IMR-90 (cell line): ENCODE measurements around the gene MYT1. TPM values are rescaled to one million over a fixed set of nuclear protein-coding genes. Genes with fewer than 3 reads are reported as not detected.
A peak's percentile ranks its signal among the peaks of the same experiment; 100 is the strongest.

ENCODE experiments used
- ATAC-seq: fragments of 200-7000 bp; cut with Tn5 transposase; 2 replicates; pipeline ENCODE4 v1.9.1; 2020; ENCODE audit warnings: low read depth, mild to moderate bottlenecking, moderate library complexity
- BruUV-seq: library from RNA; stranded (reverse); fragments of 400-500 nt; replicated peaks from 2 replicates; lab custom pipeline; 2021; lab: Mats Ljungman, UMichigan
- CTCF ChIA-PET: fragments of 300-600 bp; formaldehyde crosslinking; extraction: SDS; loops from one replicate; lab custom pipeline; 2021; ENCODE audit warnings: antibody characterized with exemption; lab: Yijun Ruan, JAX
- POLR2A ChIA-PET: fragments of 300-600 bp; sonication (Branson Sonifier 250); formaldehyde crosslinking; loops from one replicate; lab custom pipeline; 2022; ENCODE audit warnings: antibody characterized with exemption; ENCODE audit not compliant: unreplicated experiment; lab: Charles Lee
- DNase-seq: peaks from one replicate; pipeline ENCODE4 v3.0.0; 2013
- H2AFZ ChIP-seq: replicated peaks from 2 replicates; pipeline ENCODE3; 2013; ENCODE audit warnings: low read length, mild to moderate bottlenecking; ENCODE audit not compliant: poor library complexity
- H2AK5ac ChIP-seq: 2 replicates; pipeline ENCODE4 v1.6.1; 2013; ENCODE audit warnings: low read depth, low read length, inconsistent platforms
- H2AK9ac ChIP-seq: replicated peaks from 2 replicates; pipeline ENCODE3; 2013; ENCODE audit warnings: mild to moderate bottlenecking, low read depth, low read length, moderate library complexity; ENCODE audit not compliant: poor library complexity
- H2BK120ac ChIP-seq: 2 replicates; pipeline ENCODE4 v1.6.1; 2013; ENCODE audit warnings: low read depth, low read length, inconsistent platforms
- H2BK15ac ChIP-seq: 3 replicates; pipeline ENCODE4 v1.6.1; 2013; ENCODE audit warnings: low read depth, low read length, inconsistent platforms
- H2BK20ac ChIP-seq: 2 replicates; pipeline ENCODE4 v1.6.1; 2013; ENCODE audit warnings: low read depth, mild to moderate bottlenecking, inconsistent platforms, low read length, moderate library complexity
- H2BK5ac ChIP-seq: 2 replicates; pipeline ENCODE4 v1.6.1; 2013; ENCODE audit warnings: mild to moderate bottlenecking, low read depth, low read length, inconsistent platforms; ENCODE audit not compliant: poor library complexity, severe bottlenecking
- H3K14ac ChIP-seq: replicated peaks from 2 replicates; pipeline ENCODE4 v1.6.1; 2013; ENCODE audit warnings: low read depth, low read length, inconsistent platforms
- H3K18ac ChIP-seq: 2 replicates; pipeline ENCODE4 v1.6.1; 2013; ENCODE audit warnings: low read depth, low read length, control low read depth
- H3K23ac ChIP-seq: 2 replicates; pipeline ENCODE4 v1.6.1; 2013; ENCODE audit warnings: low read depth, low read length, inconsistent platforms
- H3K27ac ChIP-seq: 2 replicates; pipeline ENCODE4 v1.5.1; 2013; ENCODE audit warnings: mild to moderate bottlenecking, control low read depth, low read length; ENCODE audit not compliant: insufficient read depth
- H3K27me3 ChIP-seq: 2 replicates; pipeline ENCODE4 v1.6.1; 2013; ENCODE audit warnings: low read length; ENCODE audit not compliant: control insufficient read depth, insufficient read depth
- H3K36me3 ChIP-seq: 2 replicates; pipeline ENCODE4 v1.6.1; 2013; ENCODE audit warnings: low read length, mixed read lengths; ENCODE audit not compliant: control insufficient read depth, insufficient read depth
- H3K4ac ChIP-seq: 2 replicates; pipeline ENCODE4 v1.6.1; 2013; ENCODE audit warnings: low read depth, low read length, inconsistent platforms
- H3K4me1 ChIP-seq: 2 replicates; pipeline ENCODE4 v1.6.1; 2013; ENCODE audit warnings: low read length, mixed read lengths; ENCODE audit not compliant: control insufficient read depth, insufficient read depth
- H3K4me2 ChIP-seq: 2 replicates; pipeline ENCODE4 v1.6.1; 2013; ENCODE audit warnings: low read depth, mild to moderate bottlenecking, control low read depth, low read length, moderate library complexity
- H3K4me3 ChIP-seq: 2 replicates; pipeline ENCODE4 v1.5.1; 2013; ENCODE audit warnings: low read depth, mild to moderate bottlenecking, control low read depth, low read length, moderate library complexity; ENCODE audit not compliant: insufficient read depth
- H3K56ac ChIP-seq: 2 replicates; pipeline ENCODE4 v1.6.1; 2013; ENCODE audit warnings: low read length, inconsistent platforms; ENCODE audit not compliant: insufficient read depth; ENCODE audit errors: extremely low read depth
- H3K79me1 ChIP-seq, 2 experiments: 2 replicates each; pipeline ENCODE4 v1.6.1; 2013; ENCODE audit warnings: low read length in 2 of 2, inconsistent platforms in 1 of 2, low read depth in 1 of 2
- H3K9ac ChIP-seq: 2 replicates; pipeline ENCODE4 v1.6.1; 2013; ENCODE audit warnings: low read depth, low read length, control low read depth
- H3K9me1 ChIP-seq: 2 replicates; pipeline ENCODE4 v1.6.1; 2013; ENCODE audit warnings: low read length, inconsistent platforms; ENCODE audit not compliant: insufficient read depth
- H3K9me3 ChIP-seq: 2 replicates; pipeline ENCODE4 v1.6.1; 2013; ENCODE audit warnings: low read length; ENCODE audit not compliant: control insufficient read depth, insufficient read depth
- H4K20me1 ChIP-seq: 2 replicates; pipeline ENCODE4 v1.6.1; 2013; ENCODE audit warnings: low read length, inconsistent platforms; ENCODE audit not compliant: insufficient read depth
- H4K5ac ChIP-seq: 2 replicates; pipeline ENCODE4 v1.6.1; 2013; ENCODE audit warnings: mild to moderate bottlenecking, low read depth, low read length, control low read depth
- H4K8ac ChIP-seq, 2 experiments: 2 replicates each; pipeline ENCODE4 v1.6.1; 2013; ENCODE audit warnings: low read depth in 2 of 2, low read length in 2 of 2, control low read depth in 1 of 2, inconsistent platforms in 1 of 2
- H4K91ac ChIP-seq: 2 replicates; pipeline ENCODE4 v1.6.1; 2013; ENCODE audit warnings: low read depth, low read length, inconsistent platforms; ENCODE audit not compliant: insufficient read depth
- BHLHE40 ChIP-seq: fragments of 150-350 bp; IDR thresholded peaks from 2 replicates; pipeline ENCODE4 v1.6.1; 2016; ENCODE audit warnings: mild to moderate bottlenecking, low read depth, low read length
- CEBPB ChIP-seq: IDR thresholded peaks from 2 replicates; pipeline ENCODE4 v1.6.1; 2012; ENCODE audit warnings: low read depth, low read length, improper control_type of control experiment
- FOS ChIP-seq: fragments of 150-350 bp; IDR thresholded peaks from 2 replicates; pipeline ENCODE4 v1.6.1; 2016; ENCODE audit warnings: low read depth, low read length
- SMC3 ChIP-seq: fragments of 150-350 bp; IDR thresholded peaks from 2 replicates; pipeline ENCODE4 v1.6.1; 2016; ENCODE audit warnings: low read depth, mild to moderate bottlenecking, antibody characterized with exemption, low read length, moderate library complexity
- WGBS, 2 experiments: methylation state at CpG; one replicate each; pipeline versions ENCODE4 v1.1.5 to v1.1.7; 2013; ENCODE audit warnings: missing lambda C conversion rate in 2 of 2; ENCODE audit not compliant: insufficient read length in 1 of 2; ENCODE audit errors: extremely low coverage in 2 of 2; 5-methylcytosine and 5-hydroxymethylcytosine counted together
- dilution Hi-C: fragments of 300-500 bp; cut with HindIII; formaldehyde crosslinking; loops from one replicate; pipeline ENCODE4 v1.14.3; 2018; ENCODE audit warnings: low sequenced_read_pairs; ENCODE audit not compliant: unreplicated experiment
- in situ Hi-C: fragments of 300-500 bp; cut with MboI; formaldehyde crosslinking; loops from 3 replicates; pipeline ENCODE4 v1.14.3; 2019; ENCODE audit warnings: low sequenced_read_pairs, inconsistent platforms, mixed read lengths
- intact Hi-C: fragments of 100-400 bp; cut with micrococcal nuclease; formaldehyde crosslinking; loops from 2 replicates; pipeline ENCODE4 v1.10.0; 2022
- polyA plus RNA-seq, 3 experiments: library from polyadenylated mRNA; depleted of rRNA; stranded (reverse); fragments of >200 nt; gene quantifications; 2 replicates each; pipeline ENCODE4 v1.2.3, GENCODE V29; 2012; ENCODE audit warnings: low replicate concordance in 1 of 3
- total RNA-seq: library from RNA; depleted of rRNA; stranded (reverse); fragments of >200 nt; gene quantifications from 2 replicates; pipeline ENCODE4 v1.2.3, GENCODE V29; 2012
- TF ChIP-seq, protein P1 (sequence below): fragments of 150-350 bp; IDR thresholded peaks from 2 replicates; pipeline ENCODE4 v1.6.1; 2017; ENCODE audit warnings: mild to moderate bottlenecking, antibody characterized with exemption, low read length, low read depth

The MYT1 gene
- total and polyA plus RNA-seq, 2 of the 4 experiments (the other 2 are of a cell fraction), result not detected

DNA sequence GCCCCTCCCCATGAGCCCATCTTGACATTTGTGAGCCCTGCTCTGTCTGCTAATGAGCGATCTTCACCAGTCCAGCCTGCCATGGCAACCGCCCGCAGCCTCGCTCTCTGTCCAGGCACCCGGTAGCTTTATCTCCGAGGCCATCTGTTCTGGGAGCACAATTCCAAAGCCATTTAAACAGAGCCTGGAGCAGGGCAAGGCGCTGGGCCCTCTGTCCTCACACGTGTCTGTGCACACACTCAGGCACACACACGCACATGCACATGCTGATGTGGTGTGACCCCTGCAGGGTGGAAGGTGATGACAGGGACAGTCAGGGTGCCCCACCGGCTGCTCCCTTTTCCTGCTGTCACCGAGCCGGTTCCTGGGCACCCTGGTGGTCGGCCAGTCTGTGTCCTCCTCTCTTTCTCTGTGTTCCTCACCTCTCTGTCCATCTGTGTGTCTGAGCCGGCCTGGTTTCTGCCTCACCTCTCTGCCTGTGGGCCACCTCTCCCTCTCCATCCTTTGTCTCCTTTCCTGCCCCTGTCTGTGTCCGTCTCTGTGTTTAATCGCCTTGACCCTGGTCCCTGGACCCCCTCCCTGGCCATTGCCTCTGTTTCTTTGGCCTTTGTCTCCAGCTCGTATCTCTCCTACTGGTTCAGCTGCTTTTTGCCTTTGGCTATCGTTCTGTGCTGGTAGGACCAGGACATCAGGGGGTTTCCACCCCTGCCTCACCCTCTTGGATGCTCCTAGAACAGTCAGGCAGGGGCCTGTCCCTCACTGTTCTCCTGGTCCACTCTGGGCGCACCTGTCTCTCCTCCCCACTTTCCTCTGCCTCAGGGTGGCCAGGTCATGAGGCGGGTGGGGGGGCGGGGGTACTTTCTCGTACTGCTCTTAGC is 8.8 kb upstream of the MYT1 start:
- DNase-seq (no peak), ATAC-seq (no peak)
- dilution Hi-C loops, result no loop called here
- 50% methylated on average over 14 of the region's 22 CpGs; no CpG with 5 or more reads in 1 of the 2 experiments for WGBS, 2 experiments
- Histone ChIP-seq H4K20me1 (no peaks in the 10 kb centered on the region; the same call in 1 of the 2 replicates), H3K4me1 (no peaks in the 10 kb centered on the region), H3K79me1 (no peaks in the 10 kb centered on the region), H3K9me3 (no peaks in the 10 kb centered on the region), H4K8ac (no peak overlapping the region), H3K56ac (no peak overlapping the region), H3K36me3 (no peaks in the 10 kb centered on the region), H3K14ac (no peak overlapping the region), H3K23ac (no peak overlapping the region), H3K9ac (no peak overlapping the region), H2AFZ (peak overlapping the region; percentile 7), H4K5ac (no peak overlapping the region), H2BK5ac (no peak overlapping the region), H3K27ac (no peak overlapping the region), H3K18ac (no peak overlapping the region), H2AK9ac (no peak overlapping the region), H2BK20ac (no peak overlapping the region), H4K91ac (no peak overlapping the region), H3K27me3 (peaks cover 27% of the 10 kb centered on the region), H3K4ac (no peak overlapping the region), H2BK15ac (no peak overlapping the region), H2BK120ac (no peak overlapping the region), H3K9me1 (peaks cover 3% of the 10 kb centered on the region; the same call in 1 of the 2 replicates), H3K4me2 (no peak overlapping the region), H2AK5ac (no peak overlapping the region), H3K4me3 (no peak overlapping the region)
- BruUV-seq, result no TSS peak
- intact Hi-C loops, result no loop called here
- CTCF ChIA-PET, result no interaction called here
- TF ChIP-seq SMC3 (no peak), CEBPB (no peak), FOS (no peak), BHLHE40 (no peak)
- TF ChIP-seq, protein P1, sequence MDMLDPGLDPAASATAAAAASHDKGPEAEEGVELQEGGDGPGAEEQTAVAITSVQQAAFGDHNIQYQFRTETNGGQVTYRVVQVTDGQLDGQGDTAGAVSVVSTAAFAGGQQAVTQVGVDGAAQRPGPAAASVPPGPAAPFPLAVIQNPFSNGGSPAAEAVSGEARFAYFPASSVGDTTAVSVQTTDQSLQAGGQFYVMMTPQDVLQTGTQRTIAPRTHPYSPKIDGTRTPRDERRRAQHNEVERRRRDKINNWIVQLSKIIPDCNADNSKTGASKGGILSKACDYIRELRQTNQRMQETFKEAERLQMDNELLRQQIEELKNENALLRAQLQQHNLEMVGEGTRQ, result no peak
- POLR2A ChIA-PET, result no interaction called here
- in situ Hi-C loops, result no loop called here
